HG03354 (cell line): ENCODE measurements around the gene RPH3AL.
"Not testable (repeated sequence)": the region's sequence is repeated elsewhere in the genome, so short reads cannot be mapped to it uniquely, and the experiment has no call there.

ENCODE experiments used
- ATAC-seq: cut with Tn5 transposase; IDR thresholded peaks from one replicate; pipeline ENCODE4 v1.9.1; 2021; ENCODE audit warnings: mild to moderate bottlenecking; ENCODE audit not compliant: unreplicated experiment, poor library complexity, severe bottlenecking

Gene RPH3AL

DNA sequence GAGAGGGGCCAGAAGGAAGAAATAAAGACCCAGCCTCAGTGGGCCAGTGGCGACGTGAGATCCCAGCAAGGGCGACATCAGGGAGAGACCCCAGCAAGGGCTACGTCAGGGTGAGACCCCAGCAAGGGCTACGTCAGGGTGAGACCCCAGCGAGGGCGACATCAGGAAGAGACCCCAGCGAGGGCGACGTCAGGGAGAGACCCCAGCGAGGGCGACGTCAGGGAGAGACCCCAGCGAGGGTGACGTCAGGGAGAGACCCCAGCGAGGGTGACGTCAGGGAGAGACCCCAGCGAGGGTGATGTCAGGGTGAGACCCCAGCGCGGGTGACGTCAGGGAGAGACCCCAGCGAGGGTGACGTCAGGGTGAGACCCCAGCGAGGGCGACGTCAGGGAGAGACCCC, 79.8 kb downstream of the RPH3AL start:
- ATAC-seq: not testable (repeated sequence)

- not testable (repeated sequence) for ATAC-seq
Observed at GRCh38 chr17:271928-272623, 80.5 kb downstream of the RPH3AL start.

DNA sequence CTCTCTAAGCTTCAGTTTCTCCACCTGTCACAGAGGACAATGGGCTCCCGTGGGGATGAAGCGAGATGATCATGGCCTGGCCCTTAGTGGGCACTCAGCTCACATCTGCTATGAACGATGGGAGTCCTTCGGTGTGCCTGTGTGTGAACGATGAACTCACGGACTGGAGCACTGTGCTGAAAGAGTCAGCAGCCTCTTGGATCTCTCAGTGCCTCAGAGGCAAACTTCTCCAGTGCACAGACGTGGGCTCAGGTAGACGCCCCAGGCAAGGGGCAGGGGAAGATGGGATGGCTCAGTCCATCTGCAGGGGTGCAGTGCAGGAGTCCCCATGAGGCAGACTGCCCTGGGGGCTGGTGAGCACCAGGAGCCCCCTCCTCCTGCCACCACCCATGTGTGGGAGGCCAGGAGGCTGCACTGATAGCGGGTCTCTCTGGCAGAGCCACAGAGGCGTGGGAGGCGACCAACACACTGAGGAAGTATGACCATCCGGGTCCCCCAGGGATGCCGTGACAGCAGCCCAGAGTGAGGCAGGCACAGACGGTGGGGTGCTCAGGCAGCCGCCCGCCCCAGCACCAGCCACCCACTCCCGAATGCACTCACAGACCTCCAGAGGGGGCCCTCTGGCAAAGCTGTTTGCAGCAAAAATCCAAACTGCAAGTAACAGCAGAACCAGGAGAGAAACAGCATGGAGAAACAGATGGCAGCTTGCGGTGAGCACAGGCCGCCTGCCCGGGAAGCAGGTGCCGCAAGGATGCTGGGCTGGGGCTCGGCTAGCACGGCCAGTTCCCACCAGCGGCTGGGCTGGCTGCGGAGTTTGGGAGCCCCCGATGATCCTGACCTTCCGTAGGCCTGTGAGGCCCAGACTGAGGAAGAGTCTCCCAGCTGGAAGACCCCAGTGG, 82.7 kb downstream of the RPH3AL start:
- ATAC-seq: no peak

DNA sequence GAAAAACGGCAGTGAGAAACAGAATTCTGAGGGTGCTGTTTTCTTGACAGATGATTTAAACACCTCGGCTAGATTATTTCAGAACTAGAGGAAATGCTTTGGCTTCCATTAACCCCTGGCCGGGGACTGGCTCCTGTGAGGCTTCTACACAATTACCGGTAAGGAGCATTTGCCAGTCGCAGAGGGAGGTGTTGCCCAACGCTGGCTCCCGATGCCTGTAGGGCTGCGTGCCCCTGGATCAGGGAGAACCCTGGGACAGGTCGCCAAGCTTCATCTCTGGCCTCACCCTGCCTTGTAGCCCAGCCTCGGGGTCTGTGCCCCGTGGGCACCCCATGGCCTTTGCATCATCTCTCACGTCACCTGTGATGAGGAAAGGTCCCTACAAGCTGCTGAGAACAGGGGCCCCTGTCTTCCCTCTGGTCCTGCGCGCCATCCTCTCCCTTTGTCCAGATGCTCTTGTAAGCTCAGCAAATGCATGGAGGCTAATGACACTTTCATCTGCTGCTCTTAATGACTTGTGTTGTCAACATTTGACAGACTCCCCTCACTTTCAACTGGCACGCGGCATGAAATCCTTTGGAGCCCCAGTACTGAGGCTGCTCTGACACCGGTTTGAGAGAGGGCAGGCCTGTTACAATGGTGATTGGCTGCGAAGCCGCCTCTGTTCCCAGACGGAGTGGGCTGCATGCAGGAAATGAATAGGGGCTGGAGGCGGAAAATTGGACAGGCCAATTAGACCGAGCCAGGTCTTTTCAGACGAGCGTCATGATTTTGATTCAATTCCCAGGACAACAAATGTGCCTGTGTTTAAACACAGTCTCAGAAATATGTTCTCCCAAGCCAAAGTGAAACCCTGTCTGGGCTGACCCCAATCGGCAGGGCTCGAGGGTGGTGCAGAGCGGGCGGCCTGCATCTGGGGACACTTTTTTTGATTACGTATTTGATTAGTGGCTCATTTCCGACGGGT, 85.6 kb downstream of the RPH3AL start:
- no peak for ATAC-seq

DNA sequence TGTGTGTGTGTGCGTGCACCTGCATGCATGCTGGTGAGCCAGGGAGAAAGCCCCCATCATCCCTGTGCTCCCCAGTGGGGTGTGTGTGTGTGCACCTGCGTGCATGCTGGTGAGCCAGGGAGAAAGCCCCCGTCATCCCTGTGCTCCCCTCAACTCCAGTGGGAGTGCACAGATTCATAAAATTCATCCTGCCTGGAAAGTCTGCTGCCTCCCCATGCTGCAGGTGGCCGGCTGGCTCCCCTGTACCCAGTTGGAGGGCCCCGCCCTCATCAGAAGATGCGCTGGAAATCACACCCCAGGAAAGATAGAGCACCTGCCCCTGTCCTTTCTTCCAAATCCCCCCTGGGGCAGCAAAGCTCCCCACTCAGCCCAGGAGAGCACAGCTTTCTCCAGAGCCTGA, 86.4 kb downstream of the RPH3AL start:
- no peak for ATAC-seq

GRCh38 chr17:265718-266117, 86.9 kb downstream of the RPH3AL start:
- no peak for ATAC-seq

DNA sequence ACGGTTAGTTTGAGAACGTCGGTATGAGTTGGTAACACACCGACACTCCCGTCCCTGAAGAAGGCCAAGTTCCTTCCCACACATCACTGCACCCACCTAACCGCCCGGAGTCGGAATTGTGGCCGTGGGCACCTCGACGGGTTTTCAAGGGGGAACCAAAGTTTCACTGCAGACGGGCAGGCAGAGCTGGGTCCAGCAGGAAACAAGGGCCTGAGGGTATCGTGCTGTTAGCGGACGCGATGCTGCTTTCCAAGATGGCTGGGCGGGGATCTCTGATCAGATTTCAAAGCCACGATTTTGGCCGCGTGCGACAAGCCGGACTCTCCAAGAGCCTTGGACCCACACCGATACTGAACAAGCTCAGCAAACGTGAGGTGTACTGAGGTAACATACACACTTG, 88.8 kb downstream of the RPH3AL start:
- no peak for ATAC-seq

DNA sequence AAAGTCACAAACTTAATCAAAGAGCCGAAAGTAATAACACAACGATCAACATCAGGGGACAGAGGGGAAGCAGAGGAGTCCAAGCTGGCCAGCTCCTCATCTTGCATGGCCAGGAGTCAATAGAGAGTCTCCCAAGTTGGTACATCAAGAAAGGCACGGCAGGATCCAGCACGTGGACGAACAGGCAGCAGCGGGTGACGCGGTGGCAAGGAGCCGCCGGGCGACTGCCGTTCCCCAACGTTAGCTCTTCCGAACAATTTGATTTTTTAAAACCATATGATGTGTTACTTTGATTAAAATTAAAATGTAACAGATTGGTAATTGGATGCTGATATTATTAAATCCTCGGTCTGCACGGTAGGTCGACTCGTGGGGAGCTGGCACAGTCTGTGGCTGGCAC, 89.3 kb downstream of the RPH3AL start:
- no peak for ATAC-seq

GRCh38 chr17:261635-262034, 91.0 kb downstream of the RPH3AL start:
- ATAC-seq: no peak

DNA sequence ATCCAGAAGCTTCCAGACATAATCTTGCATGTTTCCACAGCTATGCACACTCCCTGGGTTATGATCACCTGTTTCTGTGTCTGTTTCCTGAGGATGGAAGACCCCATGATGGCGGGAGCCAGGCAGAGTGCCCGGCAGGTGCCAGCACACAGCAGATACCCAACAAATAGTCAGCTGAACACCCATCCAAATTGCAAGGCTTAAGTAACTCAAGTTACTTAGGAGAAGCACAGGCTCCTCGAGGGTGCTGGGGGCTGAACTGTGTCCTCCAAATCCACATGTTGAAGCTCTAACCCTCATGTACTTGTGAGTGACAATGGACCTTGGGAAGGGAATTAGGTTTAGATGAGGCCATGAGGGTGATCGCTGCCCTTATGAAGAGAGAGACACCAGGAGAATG, 91.7 kb downstream of the RPH3AL start:
- no peak for ATAC-seq

GRCh38 chr17:260031-260791, 92.4 kb downstream of the RPH3AL start:
- no peak for ATAC-seq

GRCh38 chr17:259341-259976, 93.1 kb downstream of the RPH3AL start:
- no peak for ATAC-seq

GRCh38 chr17:258906-259305, 93.7 kb downstream of the RPH3AL start:
- ATAC-seq: no peak

GRCh38 chr17:258045-258734, 94.4 kb downstream of the RPH3AL start:
- no peak for ATAC-seq

GRCh38 chr17:253091-253846, 99.3 kb downstream of the RPH3AL start:
- no peak for ATAC-seq

DNA sequence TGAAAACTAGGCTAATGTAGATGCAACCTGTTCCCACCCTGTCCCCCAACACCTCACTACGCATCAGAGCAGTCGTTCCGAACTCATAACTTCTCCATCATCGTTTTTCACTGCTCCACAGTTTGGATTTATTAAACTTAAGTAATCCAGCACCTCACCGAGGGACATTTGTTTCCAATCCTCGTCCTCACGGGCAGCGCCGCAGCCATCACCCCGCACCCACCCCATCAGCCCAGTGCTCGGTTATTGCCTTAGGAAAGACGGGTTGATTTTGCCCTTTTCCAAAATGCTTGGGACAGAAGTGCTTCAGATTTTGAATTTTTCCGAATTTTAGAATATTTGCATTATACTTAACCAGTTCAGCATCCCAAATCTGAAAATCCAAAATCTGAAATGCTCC, 100.2 kb downstream of the RPH3AL start:
- no peak for ATAC-seq

DNA sequence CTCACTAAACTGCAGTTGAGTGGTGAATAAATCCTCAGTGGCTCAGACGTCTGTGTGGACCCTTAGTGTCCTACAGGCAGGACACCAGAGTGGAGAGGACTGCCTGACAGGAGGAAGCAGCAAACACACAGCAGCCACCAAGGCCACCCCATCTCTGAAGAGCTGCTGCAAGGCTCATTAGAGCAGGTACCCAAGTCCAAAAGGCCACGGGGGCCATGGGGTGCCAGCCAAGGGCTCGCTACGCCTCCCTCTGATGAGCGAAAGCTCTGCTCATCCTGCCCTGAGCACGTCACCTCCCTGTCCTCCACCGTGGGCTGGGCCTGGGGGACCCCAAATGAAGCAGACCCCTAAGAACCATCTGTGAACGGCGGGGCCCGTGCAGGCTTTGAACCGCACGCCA, 101.1 kb downstream of the RPH3AL start:
- ATAC-seq: no peak
